K562 (cell line): ENCODE measurements around the gene HNRNPA3.

Source experiments
- FOXJ3 ChIP-seq: sonication (generic); formaldehyde crosslinking; IDR thresholded peaks from 2 replicates; pipeline ENCODE4 v1.4.0; 2020; ENCODE audit warnings: mild to moderate bottlenecking, missing genetic modification reagents
- MAFF ChIP-seq: IDR thresholded peaks from 2 replicates; pipeline ENCODE4 v1.6.1; 2012; ENCODE audit warnings: low read length, improper control_type of control experiment
- NR3C1 ChIP-seq: sonication (generic); formaldehyde crosslinking; IDR thresholded peaks from 2 replicates; pipeline ENCODE4 v1.8.1; 2022; ENCODE audit warnings: missing genetic modification reagents
- STAG1 ChIP-seq: sonication (generic); formaldehyde crosslinking; IDR thresholded peaks from 2 replicates; pipeline ENCODE4 v1.5.0; 2020; ENCODE audit warnings: missing genetic modification reagents, borderline replicate concordance
- TF ChIP-seq, protein P1 (sequence below), 3 experiments: fragments of 200-800 bp in 1 of 3; fragments of 250-450 bp in 1 of 3; fragments of 450-650 bp in 1 of 3; sonication (Bioruptor Pico) in 1 of 3; sonication (Bioruptor generic) in 1 of 3; formaldehyde crosslinking in 1 of 3; IDR thresholded peaks; 2 replicates each; pipeline versions ENCODE4 v1.6.1 to v1.8.0; 2016 to 2022; ENCODE audit warnings: mild to moderate bottlenecking in 2 of 3, missing genetic modification characterization in 2 of 3, missing compliant biosample characterization in 1 of 3, moderate library complexity in 1 of 3

DNA sequence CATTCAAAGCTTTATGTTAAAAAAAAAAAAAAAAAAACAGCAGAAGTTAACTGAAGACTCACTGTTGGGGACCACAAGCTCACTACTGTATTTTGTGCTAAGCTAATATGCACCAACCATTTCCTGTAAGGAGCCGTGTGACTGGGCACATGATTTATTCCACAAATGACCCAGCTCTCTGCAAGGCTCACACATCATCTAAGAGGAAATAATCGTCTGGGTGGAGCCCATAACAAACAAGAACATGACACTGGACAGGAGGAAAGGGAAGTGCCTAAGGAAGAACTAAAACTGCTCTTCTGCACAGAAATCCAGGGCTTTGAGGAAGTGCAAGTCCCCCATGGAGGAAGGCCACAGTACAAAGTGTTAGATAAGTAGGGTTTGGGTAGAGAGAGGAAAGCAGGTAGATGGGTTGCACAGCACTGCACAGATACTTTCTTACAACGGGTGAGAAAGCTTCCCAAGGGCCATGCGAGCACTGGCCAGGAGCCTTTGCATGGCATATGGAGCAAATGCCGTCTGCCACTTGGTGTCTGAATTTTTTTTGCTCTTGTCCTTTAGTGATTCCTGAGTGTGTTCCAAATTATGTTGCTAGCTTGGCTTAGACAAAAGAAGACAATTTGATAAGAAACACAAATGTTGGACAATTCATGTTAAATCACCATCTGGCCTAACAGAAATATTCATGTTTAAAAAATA lies 27.5 kb downstream of the HNRNPA3 start:
- no peak for TF ChIP-seq FOXJ3 (CRISPR knock-in tag)
- TF ChIP-seq MAFF = no peak
- no peak for TF ChIP-seq NR3C1
- TF ChIP-seq, protein P1, sequence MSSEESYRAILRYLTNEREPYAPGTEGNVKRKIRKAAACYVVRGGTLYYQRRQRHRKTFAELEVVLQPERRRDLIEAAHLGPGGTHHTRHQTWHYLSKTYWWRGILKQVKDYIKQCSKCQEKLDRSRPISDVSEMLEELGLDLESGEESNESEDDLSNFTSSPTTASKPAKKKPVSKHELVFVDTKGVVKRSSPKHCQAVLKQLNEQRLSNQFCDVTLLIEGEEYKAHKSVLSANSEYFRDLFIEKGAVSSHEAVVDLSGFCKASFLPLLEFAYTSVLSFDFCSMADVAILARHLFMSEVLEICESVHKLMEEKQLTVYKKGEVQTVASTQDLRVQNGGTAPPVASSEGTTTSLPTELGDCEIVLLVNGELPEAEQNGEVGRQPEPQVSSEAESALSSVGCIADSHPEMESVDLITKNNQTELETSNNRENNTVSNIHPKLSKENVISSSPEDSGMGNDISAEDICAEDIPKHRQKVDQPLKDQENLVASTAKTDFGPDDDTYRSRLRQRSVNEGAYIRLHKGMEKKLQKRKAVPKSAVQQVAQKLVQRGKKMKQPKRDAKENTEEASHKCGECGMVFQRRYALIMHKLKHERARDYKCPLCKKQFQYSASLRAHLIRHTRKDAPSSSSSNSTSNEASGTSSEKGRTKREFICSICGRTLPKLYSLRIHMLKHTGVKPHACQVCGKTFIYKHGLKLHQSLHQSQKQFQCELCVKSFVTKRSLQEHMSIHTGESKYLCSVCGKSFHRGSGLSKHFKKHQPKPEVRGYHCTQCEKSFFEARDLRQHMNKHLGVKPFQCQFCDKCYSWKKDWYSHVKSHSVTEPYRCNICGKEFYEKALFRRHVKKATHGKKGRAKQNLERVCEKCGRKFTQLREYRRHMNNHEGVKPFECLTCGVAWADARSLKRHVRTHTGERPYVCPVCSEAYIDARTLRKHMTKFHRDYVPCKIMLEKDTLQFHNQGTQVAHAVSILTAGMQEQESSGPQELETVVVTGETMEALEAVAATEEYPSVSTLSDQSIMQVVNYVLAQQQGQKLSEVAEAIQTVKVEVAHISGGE (CRISPR knock-in tag; IDR thresholded peaks at IDR 0.05) = no peak
- no peak for TF ChIP-seq STAG1 (CRISPR knock-in tag)
